Esophagus muscularis mucosa (tissue), 4 donors: Measurements from ENCODE around the gene USP9X. TPM values are rescaled to one million over a fixed set of nuclear protein-coding genes. Genes with fewer than 3 reads are reported as not detected.

Experiments
- DNase-seq: peaks from one replicate; pipeline ENCODE4 v3.0.0-alpha.2; 2017; ENCODE audit errors: extremely low spot score
- H3K27ac ChIP-seq, 4 donors: fragments of 200-600 bp; sonication (generic); replicated peaks in 1 of 4; 1 replicate in 3 of 4; 2 replicates in 1 of 4; pipeline ENCODE4 v1.5.1; 2016 to 2019; ENCODE audit warnings: mild to moderate bottlenecking in 1 of 4
- H3K27me3 ChIP-seq, 4 donors: fragments of 200-600 bp; sonication (generic); one replicate each; pipeline versions ENCODE4 v1.5.1 to v1.6.0; 2016 to 2019
- H3K36me3 ChIP-seq, 4 donors: fragments of 200-600 bp; sonication (generic); one replicate each; pipeline ENCODE4 v1.5.1; 2016 to 2019
- H3K4me1 ChIP-seq, 4 donors: fragments of 200-600 bp; sonication (generic); one replicate each; pipeline ENCODE4 v1.5.1; 2016 to 2019
- H3K4me3 ChIP-seq, 4 donors: fragments of 200-600 bp; sonication (generic); 1 replicate in 2 of 4; 2 replicates in 2 of 4; pipeline ENCODE4 v1.5.1; 2016 to 2019; ENCODE audit warnings: mild to moderate bottlenecking in 4 of 4, moderate library complexity in 1 of 4
- H3K9me3 ChIP-seq, 4 donors: fragments of 200-600 bp; sonication (generic); 1 replicate in 3 of 4; 2 replicates in 1 of 4; pipeline ENCODE4 v1.5.1; 2016 to 2019
- CTCF ChIP-seq, 3 experiments: fragments of 200-600 bp in 2 of 3; fragments of 450-650 bp in 1 of 3; sonication (generic) in 2 of 3; IDR thresholded peaks; one replicate each; pipeline ENCODE4 v1.5.1; 2017 to 2019; ENCODE audit warnings: antibody characterized with exemption in 3 of 3, mild to moderate bottlenecking in 2 of 3, moderate library complexity in 1 of 3
- EP300 ChIP-seq: sonication (generic); formaldehyde crosslinking; IDR thresholded peaks from one replicate; pipeline ENCODE4 v1.6.1; 2017; ENCODE audit warnings: antibody characterized with exemption
- POLR2A ChIP-seq: fragments of 450-650 bp; IDR thresholded peaks from one replicate; pipeline ENCODE4 v1.6.1; 2017; ENCODE audit warnings: antibody characterized with exemption, moderate library complexity, mild to moderate bottlenecking, low read depth
- POLR2AphosphoS5 ChIP-seq, 2 donors: sonication (generic); formaldehyde crosslinking; IDR thresholded peaks; one replicate each; pipeline ENCODE4 v1.6.1; 2017; ENCODE audit warnings: antibody characterized with exemption in 2 of 2
- WGBS: methylation state at CpG from one replicate; pipeline ENCODE4 v1.1.5; 2018; 5-methylcytosine and 5-hydroxymethylcytosine counted together
- intact Hi-C: fragments of 100-400 bp; cut with DNase I; formaldehyde crosslinking; loops from one replicate; pipeline ENCODE4 v1.15.1; 2023
- total RNA-seq, 4 donors: library from RNA; depleted of rRNA; stranded (reverse); fragments of >200 nt; gene quantifications; one replicate each; pipeline versions ENCODE4 v1.1.0 to v1.2.1, GENCODE V29; 2016

Gene USP9X
- total RNA-seq, 4 donors from 2014 or later = 97.3 to 142 (median 113) TPM

- no peak for TF ChIP-seq POLR2A
- TF ChIP-seq POLR2AphosphoS5 (IDR thresholded peaks at IDR 0.05) = no peak
- TF ChIP-seq CTCF (IDR thresholded peaks at IDR 0.05) = no peak
- TF ChIP-seq EP300 = no peak
- no peaks in the 10 kb centered on the region for H3K4me1 ChIP-seq
- DNase-seq = no peak
- no peak overlapping the region for H3K4me3 ChIP-seq
- 70% methylated on average over 2 of the region's 2 CpGs for WGBS
- H3K36me3 ChIP-seq = peaks cover 1 to 42% (median 26%) of the 10 kb centered on the region in 4 donors
- no peak overlapping the region for H3K27ac ChIP-seq
- H3K27me3 ChIP-seq = no peaks in the 10 kb centered on the region
- intact Hi-C loops = no loop called here
- H3K9me3 ChIP-seq = no peaks in the 10 kb centered on the region
Measured at GRCh38 chrX:41234962-41235361, 149.7 kb downstream of the USP9X start.

GRCh38 chrX:41236629-41237028 lies 151.4 kb downstream of the USP9X start:
- H3K36me3 ChIP-seq = peaks cover 0 to 27% (median 14%) of the 10 kb centered on the region in 4 donors
- no peaks in the 10 kb centered on the region for H3K9me3 ChIP-seq
- H3K4me1 ChIP-seq = no peaks in the 10 kb centered on the region
- no peak overlapping the region for H3K4me3 ChIP-seq
- no peak for DNase-seq
- TF ChIP-seq EP300 (no peak), CTCF (IDR thresholded peaks at IDR 0.05) (no peak), POLR2A (no peak)
- intact Hi-C loops = no loop called here
- no peaks in the 10 kb centered on the region for H3K27me3 ChIP-seq
- no peak overlapping the region for H3K27ac ChIP-seq

- intact Hi-C loops = no loop called here
- H3K27me3 ChIP-seq = no peaks in the 10 kb centered on the region
Measured at GRCh38 chrX:41240509-41240908, 155.3 kb downstream of the USP9X start.

GRCh38 chrX:41241962-41242361 lies 156.7 kb downstream of the USP9X start:
- Histone ChIP-seq H3K4me3 (no peak overlapping the region), H3K4me1 (no peaks in the 10 kb centered on the region), H3K27me3 (no peaks in the 10 kb centered on the region), H3K27ac (no peak overlapping the region), H3K36me3 (no peaks in the 10 kb centered on the region), H3K9me3 (no peaks in the 10 kb centered on the region)
- intact Hi-C loops = no loop called here
- WGBS = 89% methylated on average over 11 of the region's 11 CpGs
- TF ChIP-seq POLR2AphosphoS5 (IDR thresholded peaks at IDR 0.05) = no peak
- no peak for TF ChIP-seq POLR2A
- TF ChIP-seq EP300 = no peak
- no peak for TF ChIP-seq CTCF (IDR thresholded peaks at IDR 0.05)
- DNase-seq = no peak

More at GRCh38 chrX:41240509-41240908, 155.3 kb downstream of the USP9X start:
- no peaks in the 10 kb centered on the region for H3K4me1 ChIP-seq
- no peaks in the 10 kb centered on the region for H3K36me3 ChIP-seq
- no peak overlapping the region for H3K4me3 ChIP-seq
- WGBS = 73% methylated on average over 3 of the region's 3 CpGs
- no peak for TF ChIP-seq EP300
- no peak for TF ChIP-seq POLR2A
- no peak for DNase-seq
- no peaks in the 10 kb centered on the region for H3K9me3 ChIP-seq
- H3K27ac ChIP-seq = no peak overlapping the region

- intact Hi-C loops = no loop called here
- DNase-seq = no peak
- Histone ChIP-seq H3K27me3 (no peaks in the 10 kb centered on the region), H3K9me3 (no peaks in the 10 kb centered on the region), H3K27ac (no peak overlapping the region), H3K4me1 (no peaks in the 10 kb centered on the region), H3K36me3 (no peaks in the 10 kb centered on the region), H3K4me3 (no peak overlapping the region)
- TF ChIP-seq CTCF (IDR thresholded peaks at IDR 0.05) = no peak
- no peak for TF ChIP-seq POLR2AphosphoS5 (IDR thresholded peaks at IDR 0.05)
- TF ChIP-seq EP300 = no peak
- no peak for TF ChIP-seq POLR2A
- WGBS = 74% methylated on average over 2 of the region's 2 CpGs
Measured at GRCh38 chrX:41245641-41246040, 160.4 kb downstream of the USP9X start.
